Esophagus squamous epithelium (tissue), 5 donors: Measurements from ENCODE around the gene LRBA. TPM values are rescaled to one million over a fixed set of nuclear protein-coding genes. Genes with fewer than 3 reads are reported as not detected.

Experiments
- DNase-seq: peaks from one replicate; lab custom pipeline; 2025; lab: John Stamatoyannopoulos, UW
- H3K27ac ChIP-seq, 4 donors: fragments of 200-600 bp; sonication (generic); one replicate each; pipeline ENCODE4 v1.5.1; 2016 to 2019; ENCODE audit warnings: mild to moderate bottlenecking in 1 of 4
- H3K27me3 ChIP-seq, 4 donors: fragments of 200-600 bp; sonication (generic); 1 replicate in 3 of 4; 2 replicates in 1 of 4; pipeline versions ENCODE4 v1.5.1 to v1.6.0; 2017 to 2021; ENCODE audit warnings: antibody characterized with exemption in 1 of 4
- H3K36me3 ChIP-seq, 3 donors: fragments of 200-600 bp; sonication (generic); one replicate each; pipeline ENCODE4 v1.5.1; 2016 to 2019
- H3K4me1 ChIP-seq, 3 donors: fragments of 200-600 bp; sonication (generic); one replicate each; pipeline ENCODE4 v1.5.1; 2017 to 2019
- H3K4me3 ChIP-seq, 4 donors: fragments of 200-600 bp; sonication (generic); 1 replicate in 3 of 4; 2 replicates in 1 of 4; pipeline ENCODE4 v1.5.1; 2016 to 2019; ENCODE audit warnings: mild to moderate bottlenecking in 2 of 4, moderate library complexity in 1 of 4
- H3K9me3 ChIP-seq, 3 donors: fragments of 200-600 bp; sonication (generic); one replicate each; pipeline ENCODE4 v1.5.1; 2016 to 2019
- CTCF ChIP-seq, 6 experiments: fragments of 450-650 bp in 4 of 6; fragments of 200-600 bp in 2 of 6; sonication (generic) in 2 of 6; IDR thresholded peaks; one replicate each; pipeline ENCODE4 v1.5.1; 2016 to 2019; ENCODE audit warnings: antibody characterized with exemption in 6 of 6, mild to moderate bottlenecking in 4 of 6, moderate library complexity in 4 of 6
- POLR2A ChIP-seq, 4 donors: fragments of 450-650 bp; IDR thresholded peaks; one replicate each; pipeline ENCODE4 v1.6.1; 2017; ENCODE audit warnings: antibody characterized with exemption in 4 of 4, mild to moderate bottlenecking in 4 of 4, moderate library complexity in 3 of 4
- WGBS, 2 donors: methylation state at CpG; one replicate each; pipeline ENCODE4 v1.1.5; 2018; 5-methylcytosine and 5-hydroxymethylcytosine counted together
- intact Hi-C: fragments of 100-400 bp; cut with DNase I; formaldehyde crosslinking; loops from one replicate; pipeline ENCODE4 v1.15.0; 2022
- total RNA-seq, 4 donors: library from RNA; depleted of rRNA; stranded (reverse); fragments of >200 nt; gene quantifications; one replicate each; pipeline ENCODE4 v1.1.0, GENCODE V29; 2016
- donor health status: DM: yes; HTN: yes; CAD: no.

The LRBA gene
- total RNA-seq, 4 donors from 2014 or later, result 54.7 to 91.8 (median 66.2) TPM

DNA sequence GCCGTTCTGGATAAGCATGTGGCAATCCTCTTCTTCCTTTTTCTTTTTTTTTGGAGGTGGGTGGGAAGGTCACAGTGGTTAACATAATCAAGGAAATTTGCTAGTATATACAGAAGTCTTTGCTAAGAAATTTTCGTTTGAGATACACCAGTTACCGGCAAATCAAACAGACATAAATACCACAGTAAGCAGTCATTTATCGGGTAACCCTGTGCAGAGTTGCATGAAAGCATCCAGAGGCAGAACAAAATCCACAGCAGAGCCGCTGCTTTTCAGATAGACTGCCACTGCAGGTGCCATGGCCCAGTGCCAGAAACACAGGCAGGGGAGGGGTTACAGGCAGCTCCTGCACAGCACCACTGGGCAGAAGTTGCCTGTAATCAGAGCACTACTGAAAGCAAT lies 612.2 kb downstream of the LRBA start:
- 57 to 61% methylated on average over 5 of the region's 5 CpGs for WGBS, 2 donors
- intact Hi-C loops, result no loop called here
- H3K27me3 ChIP-seq, result no peaks in the 10 kb centered on the region
- no peaks in the 10 kb centered on the region for H3K9me3 ChIP-seq
- no peaks in the 10 kb centered on the region for H3K4me1 ChIP-seq
- H3K4me3 ChIP-seq, result no peak overlapping the region
- peaks cover 0 to 11% (median 0%) of the 10 kb centered on the region in 3 donors for H3K36me3 ChIP-seq
- no peak for DNase-seq
- TF ChIP-seq POLR2A (IDR thresholded peaks at IDR 0.05), result no peak
- H3K27ac ChIP-seq, result no peak overlapping the region

- Histone ChIP-seq H3K4me3 (no peak overlapping the region), H3K27ac (no peak overlapping the region), H3K4me1 (no peaks in the 10 kb centered on the region), H3K36me3 (peaks cover 0 to 11% (median 0%) of the 10 kb centered on the region in 3 donors), H3K9me3 (no peaks in the 10 kb centered on the region), H3K27me3 (no peaks in the 10 kb centered on the region)
- 83 to 89% methylated on average over 7 of the region's 7 CpGs for WGBS, 2 donors
- TF ChIP-seq CTCF (IDR thresholded peaks at IDR 0.05) (no peak), POLR2A (IDR thresholded peaks at IDR 0.05) (no peak)
- DNase-seq, result no peak
- intact Hi-C loops, result no loop called here
Observed at GRCh38 chr4:150401083-150401687, 613.9 kb downstream of the LRBA start.

- no peaks in the 10 kb centered on the region for H3K9me3 ChIP-seq
- no peak for TF ChIP-seq POLR2A (IDR thresholded peaks at IDR 0.05)
- no peak for TF ChIP-seq CTCF (IDR thresholded peaks at IDR 0.05)
- no peaks in the 10 kb centered on the region for H3K27me3 ChIP-seq
- intact Hi-C loops, result no loop called here
- no peak for DNase-seq
- WGBS, 2 donors, result 17 to 41% methylated on average over 2 of the region's 2 CpGs
- no peak overlapping the region for H3K4me3 ChIP-seq
- no peak overlapping the region for H3K27ac ChIP-seq
- H3K4me1 ChIP-seq, result no peaks in the 10 kb centered on the region
- peaks cover 0 to 6% (median 0%) of the 10 kb centered on the region in 3 donors for H3K36me3 ChIP-seq
Observed at GRCh38 chr4:150395872-150396271, 619.2 kb downstream of the LRBA start.

DNA sequence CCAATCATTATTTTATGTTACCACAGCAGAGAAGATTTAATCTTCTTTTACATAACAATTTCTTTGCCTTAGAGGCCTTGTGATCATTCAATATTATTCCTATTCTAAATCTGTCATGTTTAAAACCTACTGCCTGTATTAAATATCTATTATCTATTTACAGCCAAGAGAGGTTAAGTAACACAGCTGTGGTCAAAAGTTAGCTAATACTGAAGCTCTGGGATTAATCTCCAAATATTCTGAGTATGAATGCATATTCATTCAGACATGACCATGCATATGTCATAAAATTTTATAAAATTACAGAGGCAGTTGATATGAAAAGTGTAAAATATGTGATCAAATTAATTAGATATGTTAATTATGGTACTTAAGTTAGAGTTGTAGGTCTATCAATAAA lies 621.0 kb downstream of the LRBA start:
- H3K27ac ChIP-seq, result no peak overlapping the region

DNA sequence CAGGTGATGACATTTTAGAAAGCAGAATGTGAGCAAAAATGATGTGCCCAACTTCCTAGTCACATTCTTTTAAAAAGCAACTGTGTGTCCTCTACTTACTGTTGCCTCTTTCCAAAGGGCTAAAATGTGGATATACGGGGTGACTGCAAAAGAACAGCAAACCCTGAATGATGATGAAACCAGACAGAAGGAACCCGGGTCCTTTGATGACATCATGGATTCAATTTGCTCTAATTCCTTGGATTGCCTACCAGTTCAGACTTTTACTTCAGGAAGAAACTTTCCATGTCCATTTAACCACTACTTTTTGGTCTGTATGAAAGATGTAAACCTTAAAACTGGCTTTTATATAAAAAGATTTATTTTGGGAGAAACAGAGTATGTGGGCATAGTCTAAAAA lies 624.0 kb downstream of the LRBA start:
- TF ChIP-seq CTCF (IDR thresholded peaks at IDR 0.05) (no peak), POLR2A (IDR thresholded peaks at IDR 0.05) (no peak)
- no peaks in the 10 kb centered on the region for H3K36me3 ChIP-seq
- 92 to 97% methylated on average over 2 of the region's 2 CpGs for WGBS, 2 donors

More for the DNA sequence above, 621.0 kb downstream of the LRBA start:
- intact Hi-C loops, result no loop called here
- TF ChIP-seq POLR2A (IDR thresholded peaks at IDR 0.05), result no peak
- TF ChIP-seq CTCF (IDR thresholded peaks at IDR 0.05), result no peak
- Histone ChIP-seq H3K4me1 (no peaks in the 10 kb centered on the region), H3K36me3 (no peaks in the 10 kb centered on the region), H3K4me3 (no peak overlapping the region), H3K9me3 (no peaks in the 10 kb centered on the region), H3K27me3 (no peaks in the 10 kb centered on the region)
- DNase-seq, result no peak

DNA sequence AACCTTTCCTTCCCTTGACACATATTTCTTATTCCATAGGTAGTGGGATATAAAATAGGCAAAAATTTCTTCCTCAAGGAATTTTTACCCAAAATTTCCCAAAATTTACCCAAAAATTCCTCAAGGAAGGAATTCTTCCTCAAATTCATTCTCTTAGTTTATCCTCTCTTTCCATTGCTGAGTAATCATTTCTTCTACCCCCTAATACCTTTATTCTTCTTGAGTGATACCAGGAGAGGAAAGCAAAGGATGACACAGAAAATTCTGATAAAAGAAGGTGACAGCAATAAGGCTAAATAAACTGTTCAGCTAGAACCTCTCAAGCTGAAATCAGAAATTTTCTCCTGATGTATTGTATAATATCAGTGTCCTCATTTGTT lies 624.6 kb downstream of the LRBA start:
- no peak overlapping the region for H3K4me3 ChIP-seq
- DNase-seq, result no peak
- no peaks in the 10 kb centered on the region for H3K27me3 ChIP-seq
- no peak overlapping the region for H3K27ac ChIP-seq
- peaks cover 0 to 8% (median 0%) of the 10 kb centered on the region in 3 donors for H3K4me1 ChIP-seq
- intact Hi-C loops, result no loop called here
- TF ChIP-seq POLR2A (IDR thresholded peaks at IDR 0.05), result no peak
- no peak for TF ChIP-seq CTCF (IDR thresholded peaks at IDR 0.05)
- H3K36me3 ChIP-seq, result no peaks in the 10 kb centered on the region
- no peaks in the 10 kb centered on the region for H3K9me3 ChIP-seq

More for the DNA sequence above, 624.0 kb downstream of the LRBA start:
- Histone ChIP-seq H3K4me3 (no peak overlapping the region), H3K27me3 (no peaks in the 10 kb centered on the region), H3K4me1 (peaks cover 0 to 4% (median 0%) of the 10 kb centered on the region in 3 donors), H3K27ac (no peak overlapping the region), H3K9me3 (no peaks in the 10 kb centered on the region)
- no peak for DNase-seq
- intact Hi-C loops, result no loop called here
